PC-9 (cell line): ENCODE results near the gene TTLL13.

Experiments used
- EZH2 ChIP-seq: fragments of 200-600 bp; sonication (generic); IDR thresholded peaks from 2 replicates; pipeline ENCODE4 v1.8.0; 2017; ENCODE audit warnings: antibody characterized with exemption, low read depth
- TF ChIP-seq, protein P1 (sequence below): fragments of 200-600 bp; sonication (generic); conservative IDR thresholded peaks from 2 replicates; pipeline ENCODE4 v1.6.1; 2017; ENCODE audit warnings: mixed run types, antibody characterized with exemption, mild to moderate bottlenecking, moderate library complexity

- TF ChIP-seq, protein P1, sequence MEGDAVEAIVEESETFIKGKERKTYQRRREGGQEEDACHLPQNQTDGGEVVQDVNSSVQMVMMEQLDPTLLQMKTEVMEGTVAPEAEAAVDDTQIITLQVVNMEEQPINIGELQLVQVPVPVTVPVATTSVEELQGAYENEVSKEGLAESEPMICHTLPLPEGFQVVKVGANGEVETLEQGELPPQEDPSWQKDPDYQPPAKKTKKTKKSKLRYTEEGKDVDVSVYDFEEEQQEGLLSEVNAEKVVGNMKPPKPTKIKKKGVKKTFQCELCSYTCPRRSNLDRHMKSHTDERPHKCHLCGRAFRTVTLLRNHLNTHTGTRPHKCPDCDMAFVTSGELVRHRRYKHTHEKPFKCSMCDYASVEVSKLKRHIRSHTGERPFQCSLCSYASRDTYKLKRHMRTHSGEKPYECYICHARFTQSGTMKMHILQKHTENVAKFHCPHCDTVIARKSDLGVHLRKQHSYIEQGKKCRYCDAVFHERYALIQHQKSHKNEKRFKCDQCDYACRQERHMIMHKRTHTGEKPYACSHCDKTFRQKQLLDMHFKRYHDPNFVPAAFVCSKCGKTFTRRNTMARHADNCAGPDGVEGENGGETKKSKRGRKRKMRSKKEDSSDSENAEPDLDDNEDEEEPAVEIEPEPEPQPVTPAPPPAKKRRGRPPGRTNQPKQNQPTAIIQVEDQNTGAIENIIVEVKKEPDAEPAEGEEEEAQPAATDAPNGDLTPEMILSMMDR, result no peak
- no peak for TF ChIP-seq EZH2
Measured at GRCh38 chr15:90305932-90306331, 56.6 kb downstream of the TTLL13 start.
